Esophagus muscularis mucosa (tissue), 4 donors: ENCODE results near the gene FBLN1. TPM values are rescaled to one million over a fixed set of nuclear protein-coding genes. Genes with fewer than 3 reads are reported as not detected.

Experiments used
- DNase-seq: peaks from one replicate; pipeline ENCODE4 v3.0.0-alpha.2; 2017; ENCODE audit errors: extremely low spot score
- H3K27ac ChIP-seq, 4 donors: fragments of 200-600 bp; sonication (generic); replicated peaks in 1 of 4; 1 replicate in 3 of 4; 2 replicates in 1 of 4; pipeline ENCODE4 v1.5.1; 2016 to 2019; ENCODE audit warnings: mild to moderate bottlenecking in 1 of 4
- H3K27me3 ChIP-seq, 4 donors: fragments of 200-600 bp; sonication (generic); one replicate each; pipeline versions ENCODE4 v1.5.1 to v1.6.0; 2016 to 2019
- H3K36me3 ChIP-seq, 4 donors: fragments of 200-600 bp; sonication (generic); one replicate each; pipeline ENCODE4 v1.5.1; 2016 to 2019
- H3K4me1 ChIP-seq, 4 donors: fragments of 200-600 bp; sonication (generic); one replicate each; pipeline ENCODE4 v1.5.1; 2016 to 2019
- H3K4me3 ChIP-seq, 4 donors: fragments of 200-600 bp; sonication (generic); 1 replicate in 2 of 4; 2 replicates in 2 of 4; pipeline ENCODE4 v1.5.1; 2016 to 2019; ENCODE audit warnings: mild to moderate bottlenecking in 4 of 4, moderate library complexity in 1 of 4
- H3K9me3 ChIP-seq, 4 donors: fragments of 200-600 bp; sonication (generic); 1 replicate in 3 of 4; 2 replicates in 1 of 4; pipeline ENCODE4 v1.5.1; 2016 to 2019
- EP300 ChIP-seq: sonication (generic); formaldehyde crosslinking; IDR thresholded peaks from one replicate; pipeline ENCODE4 v1.6.1; 2017; ENCODE audit warnings: antibody characterized with exemption
- POLR2A ChIP-seq: fragments of 450-650 bp; IDR thresholded peaks from one replicate; pipeline ENCODE4 v1.6.1; 2017; ENCODE audit warnings: antibody characterized with exemption, moderate library complexity, mild to moderate bottlenecking, low read depth
- POLR2AphosphoS5 ChIP-seq, 2 donors: sonication (generic); formaldehyde crosslinking; IDR thresholded peaks; one replicate each; pipeline ENCODE4 v1.6.1; 2017; ENCODE audit warnings: antibody characterized with exemption in 2 of 2
- WGBS: methylation state at CpG from one replicate; pipeline ENCODE4 v1.1.5; 2018; 5-methylcytosine and 5-hydroxymethylcytosine counted together
- intact Hi-C: fragments of 100-400 bp; cut with DNase I; formaldehyde crosslinking; loops from one replicate; pipeline ENCODE4 v1.15.1; 2023
- total RNA-seq, 4 donors: library from RNA; depleted of rRNA; stranded (reverse); fragments of >200 nt; gene quantifications; one replicate each; pipeline versions ENCODE4 v1.1.0 to v1.2.1, GENCODE V29; 2016
- TF ChIP-seq, protein P1 (sequence below), 3 experiments: fragments of 200-600 bp in 2 of 3; fragments of 450-650 bp in 1 of 3; sonication (generic) in 2 of 3; IDR thresholded peaks; one replicate each; pipeline ENCODE4 v1.5.1; 2017 to 2019; ENCODE audit warnings: antibody characterized with exemption in 3 of 3, mild to moderate bottlenecking in 2 of 3, moderate library complexity in 1 of 3

Gene FBLN1
- total RNA-seq, 4 donors from 2014 or later, result 355 to 534 (median 417) TPM

DNA sequence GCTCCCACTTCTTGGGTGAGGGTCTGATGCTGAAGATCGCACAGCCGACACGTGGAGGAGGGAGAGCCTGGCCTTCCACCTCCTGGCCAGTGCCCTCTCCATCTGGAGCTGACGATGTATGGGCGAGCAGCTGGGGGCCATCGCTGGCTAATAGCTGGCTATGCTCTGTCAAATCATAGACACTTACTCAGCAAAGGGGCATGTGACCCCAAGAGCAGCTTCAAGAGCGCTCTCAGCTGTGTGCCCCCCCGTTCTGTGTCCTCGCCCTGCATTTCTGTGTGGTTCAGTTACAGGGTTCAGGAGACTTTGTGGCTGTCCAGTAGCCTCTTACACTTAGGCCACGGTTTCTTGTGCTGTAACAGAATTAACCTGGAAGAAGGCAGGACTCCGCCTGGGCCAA lies 26.4 kb downstream of the FBLN1 start:
- no peak overlapping the region for H3K4me3 ChIP-seq
- H3K36me3 ChIP-seq, result peaks cover 0 to 14% (median 0%) of the 10 kb centered on the region in 4 donors
- H3K4me1 ChIP-seq, result peaks cover 4 to 93% (median 84%) of the 10 kb centered on the region in 4 donors
- no peaks in the 10 kb centered on the region for H3K9me3 ChIP-seq
- H3K27me3 ChIP-seq, result no peaks in the 10 kb centered on the region
- no peak for DNase-seq
- peak overlapping the region; percentile 73 to 92 (median 83) for H3K27ac ChIP-seq
- WGBS, result 92% methylated on average over 10 of the region's 11 CpGs
- TF ChIP-seq POLR2AphosphoS5 (IDR thresholded peaks at IDR 0.05) (no peak), EP300 (no peak), POLR2A (no peak)
- TF ChIP-seq, protein P1, sequence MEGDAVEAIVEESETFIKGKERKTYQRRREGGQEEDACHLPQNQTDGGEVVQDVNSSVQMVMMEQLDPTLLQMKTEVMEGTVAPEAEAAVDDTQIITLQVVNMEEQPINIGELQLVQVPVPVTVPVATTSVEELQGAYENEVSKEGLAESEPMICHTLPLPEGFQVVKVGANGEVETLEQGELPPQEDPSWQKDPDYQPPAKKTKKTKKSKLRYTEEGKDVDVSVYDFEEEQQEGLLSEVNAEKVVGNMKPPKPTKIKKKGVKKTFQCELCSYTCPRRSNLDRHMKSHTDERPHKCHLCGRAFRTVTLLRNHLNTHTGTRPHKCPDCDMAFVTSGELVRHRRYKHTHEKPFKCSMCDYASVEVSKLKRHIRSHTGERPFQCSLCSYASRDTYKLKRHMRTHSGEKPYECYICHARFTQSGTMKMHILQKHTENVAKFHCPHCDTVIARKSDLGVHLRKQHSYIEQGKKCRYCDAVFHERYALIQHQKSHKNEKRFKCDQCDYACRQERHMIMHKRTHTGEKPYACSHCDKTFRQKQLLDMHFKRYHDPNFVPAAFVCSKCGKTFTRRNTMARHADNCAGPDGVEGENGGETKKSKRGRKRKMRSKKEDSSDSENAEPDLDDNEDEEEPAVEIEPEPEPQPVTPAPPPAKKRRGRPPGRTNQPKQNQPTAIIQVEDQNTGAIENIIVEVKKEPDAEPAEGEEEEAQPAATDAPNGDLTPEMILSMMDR (IDR thresholded peaks at IDR 0.05), result no peak
- intact Hi-C loops, result no loop called here

DNA sequence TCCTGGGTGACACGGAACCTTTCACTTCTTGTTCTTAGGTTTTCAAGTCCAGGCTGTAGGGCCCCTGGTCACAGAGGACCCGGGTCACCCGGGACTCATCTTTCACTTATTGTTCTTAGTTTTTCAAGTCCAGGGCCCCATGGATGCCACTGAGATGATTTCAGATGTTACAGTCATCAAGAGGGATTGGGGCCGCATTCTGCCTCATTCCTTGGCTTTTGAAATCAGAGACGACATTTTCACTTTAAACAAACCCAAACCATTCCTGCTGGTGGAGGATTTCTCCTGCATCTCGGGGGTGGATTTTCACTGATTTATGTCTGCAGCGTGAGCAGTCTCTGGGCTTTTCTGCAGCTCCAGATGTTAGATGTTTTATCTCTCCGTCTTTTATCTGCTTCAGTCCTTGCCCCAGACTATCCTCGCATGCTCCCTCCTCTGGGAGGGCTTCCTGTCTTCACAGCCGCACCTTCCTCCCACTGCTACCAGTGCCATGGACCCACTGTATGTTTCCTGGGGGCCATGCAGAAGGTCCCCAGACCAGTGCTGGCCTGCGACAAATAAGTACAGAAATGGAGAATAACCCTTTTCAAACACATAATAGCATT lies 27.4 kb downstream of the FBLN1 start:
- H3K4me3 ChIP-seq, result no peak overlapping the region
- no peaks in the 10 kb centered on the region for H3K27me3 ChIP-seq
- peak overlapping the region in 3 of 4 donors; percentile 73 to 92 (median 84) for H3K27ac ChIP-seq
- TF ChIP-seq EP300 (no peak), POLR2AphosphoS5 (IDR thresholded peaks at IDR 0.05) (no peak), POLR2A (no peak)
- TF ChIP-seq, protein P1 (IDR thresholded peaks at IDR 0.05), result no peak
- H3K36me3 ChIP-seq, result peaks cover 0 to 14% (median 0%) of the 10 kb centered on the region in 4 donors
- no peaks in the 10 kb centered on the region for H3K9me3 ChIP-seq
- no peak for DNase-seq
- WGBS, result 77% methylated on average over 11 of the region's 11 CpGs
- H3K4me1 ChIP-seq, result peaks cover 4 to 96% (median 88%) of the 10 kb centered on the region in 4 donors
- intact Hi-C loops, result no loop called here

DNA sequence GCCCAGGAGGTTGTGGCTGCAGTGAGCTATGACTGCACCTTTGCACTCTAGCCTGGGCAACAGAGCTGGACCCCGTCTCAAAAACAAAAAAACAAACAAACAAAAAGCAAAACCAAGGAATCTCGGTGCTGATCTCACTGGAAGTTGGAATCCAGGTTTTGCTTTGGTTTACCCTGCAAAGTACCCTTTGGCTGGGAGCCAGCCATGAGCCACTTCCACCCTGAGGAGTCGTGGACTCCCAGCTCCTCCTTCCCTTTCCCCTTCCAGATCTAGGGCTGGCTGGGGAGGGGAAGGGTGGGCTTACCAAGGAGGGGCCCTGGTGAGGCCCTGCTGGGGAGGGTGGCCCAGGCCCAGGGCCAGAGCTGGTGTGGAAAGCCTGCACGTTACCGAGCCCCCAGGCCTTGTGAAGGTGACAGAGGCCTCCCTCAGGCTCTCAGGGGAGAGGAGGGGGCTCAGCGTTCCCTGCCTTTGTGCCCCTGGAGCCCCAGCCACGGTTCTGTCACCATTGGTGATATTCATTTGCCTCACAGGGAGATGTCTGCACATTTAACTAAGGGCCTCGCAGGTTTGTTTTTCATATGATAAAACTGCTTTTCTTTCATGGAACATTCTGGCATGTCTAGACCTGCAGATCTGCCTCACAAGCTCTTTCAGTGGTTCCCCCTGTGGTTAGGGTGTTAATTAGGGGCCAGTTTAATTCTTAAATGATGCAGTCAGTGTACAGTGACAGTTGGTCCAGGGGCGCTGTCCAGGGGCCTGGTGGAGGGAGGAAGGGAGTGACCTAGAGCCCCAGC lies 29.0 kb downstream of the FBLN1 start:
- intact Hi-C loops, result no loop called here
- no peak for DNase-seq
- H3K27ac ChIP-seq, result peak overlapping the region; percentile 18 to 53 (median 46)
- TF ChIP-seq, protein P1 (IDR thresholded peaks at IDR 0.05), result no peak
- TF ChIP-seq POLR2A, result no peak
- TF ChIP-seq POLR2AphosphoS5 (IDR thresholded peaks at IDR 0.05), result no peak
- TF ChIP-seq EP300, result no peak
- WGBS, result 73% methylated on average over 7 of the region's 9 CpGs
- H3K9me3 ChIP-seq, result no peaks in the 10 kb centered on the region
- H3K4me1 ChIP-seq, result peaks cover 6 to 96% (median 88%) of the 10 kb centered on the region in 4 donors
- no peaks in the 10 kb centered on the region for H3K27me3 ChIP-seq
- H3K36me3 ChIP-seq, result peaks cover 0 to 20% (median 0%) of the 10 kb centered on the region in 4 donors
- no peak overlapping the region for H3K4me3 ChIP-seq

DNA sequence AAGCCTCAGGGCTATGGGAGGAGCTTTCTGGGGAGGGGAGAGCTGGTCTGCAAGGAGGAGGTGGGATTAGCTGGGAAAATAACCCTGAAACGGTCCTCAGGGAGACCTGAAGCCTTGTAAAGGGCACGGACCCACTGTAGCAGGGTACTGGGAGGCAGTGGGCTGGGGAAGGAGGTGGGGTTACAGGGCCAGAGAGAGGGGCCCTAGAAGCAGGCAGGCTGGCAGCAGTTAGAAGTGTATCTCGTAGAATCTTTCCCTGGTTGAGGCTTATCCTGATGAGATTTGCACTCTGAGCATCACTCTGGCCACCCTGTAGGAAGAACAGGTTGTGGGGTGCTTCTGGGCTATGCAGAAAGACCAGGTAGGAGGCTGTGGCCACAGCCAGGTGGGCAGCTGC lies 29.6 kb downstream of the FBLN1 start:
- no peak for TF ChIP-seq POLR2AphosphoS5 (IDR thresholded peaks at IDR 0.05)
- TF ChIP-seq EP300, result no peak
- TF ChIP-seq, protein P1 (IDR thresholded peaks at IDR 0.05), result no peak
- no peak for TF ChIP-seq POLR2A
- DNase-seq, result no peak
- Histone ChIP-seq H3K9me3 (no peaks in the 10 kb centered on the region), H3K4me3 (no peak overlapping the region), H3K36me3 (peaks cover 0 to 20% (median 0%) of the 10 kb centered on the region in 4 donors), H3K27ac (peak overlapping the region; percentile 18 to 53 (median 40)), H3K4me1 (peaks cover 12 to 96% (median 88%) of the 10 kb centered on the region in 4 donors), H3K27me3 (no peaks in the 10 kb centered on the region)
- intact Hi-C loops, result no loop called here
- WGBS, result 66% methylated on average over 2 of the region's 3 CpGs
